GM03348 (cell line): ENCODE results near the gene NEB.

Source experiments
- DNase-seq: peaks from one replicate; pipeline ENCODE4 v3.0.0; 2012; ENCODE audit warnings: low spot score

NEB gene

DNA sequence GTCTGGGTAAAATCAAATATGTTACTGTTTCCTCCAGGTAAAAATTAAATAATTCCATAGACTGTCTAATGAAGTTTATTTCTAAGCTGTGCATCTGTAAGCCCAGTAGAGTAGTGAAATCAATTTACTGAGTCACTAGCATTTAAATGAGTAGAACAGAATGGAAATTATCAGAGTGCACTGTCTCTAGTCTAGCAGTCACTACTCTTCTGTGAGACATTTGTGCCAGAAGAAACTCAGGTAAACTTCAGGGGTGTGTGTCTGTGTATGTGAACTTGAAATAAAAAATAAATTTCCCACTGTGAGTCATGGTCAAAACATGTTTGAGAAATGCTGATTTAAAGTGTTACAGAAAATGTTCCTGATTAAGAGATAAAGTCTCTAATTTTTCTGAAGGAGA is 178.2 kb downstream of the NEB start:
- no peak for DNase-seq

DNA sequence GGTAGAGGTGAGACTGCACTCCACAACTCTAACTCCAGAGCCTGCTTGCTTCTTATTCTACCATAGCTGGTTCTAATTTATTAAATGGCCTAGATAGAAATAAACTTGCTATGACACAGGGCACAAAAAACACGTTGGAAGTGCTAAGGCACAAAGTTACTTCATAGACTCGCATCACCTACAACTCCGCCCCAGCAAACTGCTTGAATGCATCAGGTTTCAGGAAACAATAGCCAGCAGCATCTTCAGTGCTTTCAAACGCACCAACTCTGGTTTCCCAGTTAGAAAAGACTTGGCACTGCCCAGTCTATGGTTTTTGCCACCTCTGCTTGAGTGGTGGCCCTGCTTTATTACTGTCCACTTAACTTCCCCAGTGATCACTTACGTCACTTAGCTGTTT is 182.0 kb downstream of the NEB start:
- DNase-seq = no peak

DNA sequence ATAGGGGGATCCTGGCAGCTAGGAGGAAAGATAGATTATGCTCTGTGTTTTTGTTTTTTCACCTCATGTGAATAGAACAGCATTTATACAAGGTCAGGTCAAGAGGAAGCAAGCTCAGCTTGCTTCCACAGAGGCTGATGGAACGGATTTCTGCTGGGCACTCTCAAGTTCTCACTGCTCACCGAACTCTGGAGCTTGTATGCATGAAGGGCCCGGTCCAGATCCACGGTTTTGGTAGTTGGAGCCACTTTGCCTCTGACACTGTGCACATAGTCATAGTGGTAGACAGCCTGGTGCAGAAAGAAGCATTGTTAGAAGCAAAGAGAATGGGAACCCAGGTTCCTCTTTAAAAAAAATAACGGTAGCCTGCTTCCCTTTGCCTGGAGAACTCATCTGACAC is 182.7 kb downstream of the NEB start:
- no peak for DNase-seq

DNA sequence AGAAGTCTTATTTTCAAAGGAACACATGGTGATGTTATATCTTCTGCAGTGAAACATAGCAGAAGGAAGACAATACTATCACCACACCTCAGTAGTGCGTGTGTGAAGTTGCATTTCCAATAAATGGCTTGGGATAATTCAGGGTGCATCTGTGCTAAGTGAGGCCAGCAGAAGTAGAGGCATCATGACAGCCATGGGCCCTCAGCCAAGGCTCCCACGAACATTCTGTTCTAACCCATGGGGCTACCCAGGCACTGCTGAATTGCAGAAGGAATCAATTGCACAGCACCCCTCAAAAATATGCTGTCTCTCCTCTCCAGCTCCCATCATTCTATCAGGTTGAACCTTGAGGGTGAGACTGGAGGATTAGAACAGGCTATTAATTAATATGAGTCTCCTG is 185.1 kb downstream of the NEB start:
- DNase-seq = no peak

DNA sequence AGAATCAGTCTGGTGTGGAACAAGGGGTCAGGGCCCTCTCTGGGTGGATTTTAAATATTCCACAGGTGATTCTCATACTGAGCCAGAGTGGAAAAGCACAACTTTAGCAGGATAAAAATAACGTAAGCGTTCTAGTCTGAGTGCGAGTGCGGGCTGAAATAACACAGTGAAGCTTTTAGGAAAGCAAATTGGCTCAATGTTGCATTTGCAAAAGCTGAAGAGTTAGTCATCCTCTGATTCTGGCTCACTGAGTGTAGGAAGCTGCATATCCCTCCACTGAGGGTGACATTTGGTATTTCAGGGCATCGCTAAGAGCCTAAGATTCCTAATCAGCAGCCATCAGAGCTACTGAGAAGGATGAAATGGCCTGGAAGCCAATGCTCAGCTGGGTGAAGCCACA is 189.8 kb downstream of the NEB start:
- peak; percentile 20 for DNase-seq

DNA sequence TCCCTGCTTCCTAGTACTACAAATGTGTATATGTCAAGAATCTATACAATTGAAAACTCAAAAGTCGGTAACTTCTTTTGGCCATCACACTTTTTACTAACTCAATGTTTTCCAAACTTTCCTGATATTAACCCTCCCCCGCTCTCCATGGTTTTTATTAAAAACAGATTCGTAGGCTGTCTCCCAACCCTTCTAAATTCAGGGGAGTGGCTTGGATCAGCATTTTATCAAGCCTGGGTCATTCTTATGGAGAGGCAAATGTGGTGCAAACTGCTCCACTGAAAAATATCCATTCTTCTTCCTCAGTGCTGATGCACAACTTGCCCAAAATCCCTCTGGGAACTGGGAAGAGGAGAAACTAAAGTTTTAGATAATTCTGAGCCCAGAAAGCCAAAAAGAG is 190.4 kb downstream of the NEB start:
- DNase-seq = no peak

DNA sequence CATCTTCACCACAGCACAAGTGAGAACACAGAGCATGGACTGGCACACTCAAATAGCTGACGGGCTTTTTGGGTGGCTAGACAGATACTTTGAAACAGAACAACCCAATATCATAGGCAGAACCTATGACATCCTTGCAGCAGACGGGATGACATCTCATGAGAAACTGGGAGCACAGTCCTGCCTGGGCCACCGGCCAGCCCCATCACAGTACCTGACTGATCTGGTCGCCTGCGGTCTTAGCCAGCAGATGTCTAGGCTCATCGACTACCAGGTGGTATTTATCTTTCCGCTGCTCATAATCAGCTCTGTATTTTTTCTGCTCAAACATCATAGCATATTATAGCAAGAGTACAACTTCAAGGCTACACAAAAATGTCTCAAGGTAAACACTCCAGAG is 200.3 kb downstream of the NEB start:
- no peak for DNase-seq

DNA sequence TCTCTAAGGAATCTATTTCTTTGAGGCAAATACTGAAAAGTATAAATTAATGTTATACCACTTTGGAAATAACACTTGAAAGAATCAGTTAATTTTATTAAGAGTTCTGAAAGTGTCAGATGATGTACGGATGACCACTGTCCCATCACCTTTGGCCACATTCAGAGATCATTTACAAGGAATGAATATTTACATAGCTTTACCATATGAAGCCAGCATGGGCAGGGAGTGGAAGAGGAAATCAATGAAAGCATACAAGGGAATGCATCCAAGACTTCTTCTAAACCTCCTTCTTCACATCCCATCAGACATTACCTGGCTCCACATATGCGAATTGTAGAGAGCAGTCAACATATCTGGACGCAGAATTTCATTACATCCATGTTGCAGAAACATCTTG is 201.1 kb downstream of the NEB start:
- no peak for DNase-seq

DNA sequence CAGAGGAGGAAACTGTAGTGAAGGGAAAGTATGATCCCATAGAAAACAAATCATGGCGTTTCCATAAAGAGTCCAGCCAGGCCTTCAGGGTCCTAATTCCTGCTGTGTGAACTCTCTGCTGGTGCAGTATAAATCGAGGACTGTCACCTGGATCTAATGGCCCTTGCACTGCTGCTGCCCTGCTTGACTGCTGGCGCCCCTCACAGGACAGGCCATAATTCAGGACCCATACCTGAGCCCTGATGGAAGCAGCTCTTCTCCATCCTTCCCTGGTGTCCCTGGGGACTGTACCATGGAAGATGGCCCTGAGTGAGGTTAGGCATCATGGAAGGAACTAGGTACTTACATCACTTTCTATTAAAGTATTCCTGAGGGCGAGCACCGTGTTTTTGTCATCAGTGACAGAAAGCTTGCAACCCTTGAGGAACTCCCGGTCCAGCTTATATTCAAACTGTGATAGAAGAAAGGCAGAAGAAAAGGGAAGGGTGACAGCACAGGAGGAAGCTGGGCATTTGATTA is 207.6 kb downstream of the NEB start:
- no peak for DNase-seq

DNA sequence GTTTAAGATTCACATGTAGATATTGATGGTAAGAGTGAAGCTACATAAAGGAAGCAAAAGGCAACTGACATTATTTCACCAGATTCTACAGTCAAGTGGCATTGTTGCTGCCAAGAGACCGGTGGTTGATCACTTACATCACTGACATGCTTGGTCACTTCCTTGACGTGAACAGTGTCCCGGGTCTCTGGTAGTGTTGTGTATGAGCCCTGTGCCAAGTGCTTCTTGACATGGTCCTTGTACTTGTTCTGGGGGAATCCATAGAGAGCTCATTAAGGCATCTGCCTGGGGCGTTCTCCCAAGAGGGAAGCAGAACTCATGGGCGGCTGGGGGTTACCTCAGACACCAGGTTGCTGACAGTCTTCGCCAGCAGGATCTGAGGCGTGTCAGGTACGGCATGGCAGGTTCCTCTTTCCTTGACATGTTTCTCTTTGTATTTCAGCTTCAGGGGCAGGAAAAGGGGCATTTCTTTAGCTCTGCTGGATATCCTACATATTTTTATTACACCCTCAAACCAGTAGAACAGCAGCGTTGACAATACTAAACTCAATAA is 208.4 kb downstream of the NEB start:
- DNase-seq = no peak

DNA sequence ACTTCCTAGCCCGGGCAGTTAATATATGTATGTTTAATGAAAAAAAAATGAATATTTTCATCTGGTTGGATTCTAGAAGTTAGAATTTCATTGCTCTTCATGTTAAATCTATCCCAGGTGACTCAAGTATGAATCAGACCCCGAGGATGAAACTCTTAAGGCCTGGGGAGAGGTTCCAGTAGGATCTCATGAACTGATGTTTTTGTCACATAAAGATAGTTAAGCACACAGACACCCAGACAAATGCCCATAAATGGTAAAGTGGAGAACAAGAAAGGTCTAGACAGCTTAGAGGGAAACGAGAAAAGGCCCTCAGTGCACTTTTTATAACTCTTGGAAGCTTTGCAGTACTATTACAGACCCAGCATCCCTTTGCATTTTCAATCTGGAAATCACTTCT is 210.4 kb downstream of the NEB start:
- no peak for DNase-seq

DNA sequence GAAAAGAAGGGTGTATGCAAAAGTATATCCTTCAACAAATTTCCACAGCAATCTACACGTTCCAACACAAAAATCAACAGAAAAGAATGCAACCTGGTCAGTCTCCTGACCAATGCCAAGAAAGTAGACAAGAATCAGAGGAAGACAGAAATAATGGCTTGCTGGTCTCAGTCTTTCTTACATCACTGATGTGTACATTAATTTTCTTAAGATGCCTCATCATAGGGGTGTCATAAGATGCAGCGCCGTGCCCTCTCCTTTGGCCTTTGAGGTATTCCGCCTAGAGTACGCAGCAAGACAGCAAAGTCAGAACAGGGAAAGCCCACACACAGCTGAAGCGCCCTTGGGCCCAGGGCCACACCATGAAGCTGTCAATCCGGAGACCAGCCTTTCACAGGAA is 211.7 kb downstream of the NEB start:
- DNase-seq = no peak

DNA sequence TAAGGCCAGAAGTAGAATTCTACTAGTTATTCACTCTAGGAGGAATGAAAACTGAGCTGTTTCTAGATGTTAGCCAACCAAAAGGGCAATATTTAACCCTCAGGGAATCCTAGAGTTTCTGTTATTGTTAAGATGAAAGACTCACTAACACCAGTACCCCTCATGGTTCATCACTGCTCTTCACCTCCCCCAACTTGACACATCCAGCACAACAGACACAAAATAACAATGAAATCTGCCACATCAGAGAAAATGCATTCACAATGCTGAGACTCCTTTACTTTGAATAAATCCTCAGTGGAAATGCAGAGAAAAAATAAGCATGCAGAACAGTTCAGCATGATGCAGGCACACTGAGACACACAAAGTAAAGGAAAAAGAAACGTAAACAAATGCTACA is 213.3 kb downstream of the NEB start:
- DNase-seq = no peak

DNA sequence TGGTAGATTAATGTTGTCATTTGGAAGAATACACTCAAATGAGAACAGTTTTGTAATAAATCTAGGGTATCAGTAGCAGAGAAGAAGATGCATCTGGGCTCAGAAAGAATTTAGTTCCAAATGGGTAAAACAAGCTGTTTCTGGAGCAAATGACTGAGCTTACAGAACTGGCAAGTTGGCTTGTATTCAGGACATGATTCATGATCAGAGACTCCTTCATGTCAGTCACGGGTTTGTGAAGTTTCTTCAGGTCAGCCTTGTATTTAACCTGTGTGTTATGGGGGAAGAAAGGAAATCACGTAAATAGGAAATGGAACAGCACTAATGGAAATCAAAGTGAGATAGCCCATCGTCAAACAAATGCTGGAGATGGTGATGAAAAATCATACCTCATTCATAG is 215.5 kb downstream of the NEB start:
- no peak for DNase-seq

DNA sequence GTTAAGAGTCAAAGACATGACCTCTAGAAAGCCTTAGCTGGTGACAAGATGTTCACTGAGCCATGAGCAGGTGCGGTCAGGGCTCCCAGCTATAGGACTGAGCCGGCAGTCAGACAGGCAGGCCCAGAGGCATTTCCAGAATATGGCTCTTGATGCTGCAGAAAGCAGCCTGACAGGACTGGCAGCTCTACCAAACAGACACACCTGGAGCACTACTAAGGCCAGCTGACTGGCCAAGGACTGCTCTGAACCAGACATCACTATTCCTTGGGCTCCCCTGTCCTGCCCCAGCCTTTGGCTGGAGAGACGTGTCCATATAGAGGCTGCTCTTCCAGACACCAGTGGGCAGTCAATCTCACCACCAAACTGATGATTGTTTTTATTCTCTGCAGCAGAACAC is 225.8 kb downstream of the NEB start:
- no peak for DNase-seq

DNA sequence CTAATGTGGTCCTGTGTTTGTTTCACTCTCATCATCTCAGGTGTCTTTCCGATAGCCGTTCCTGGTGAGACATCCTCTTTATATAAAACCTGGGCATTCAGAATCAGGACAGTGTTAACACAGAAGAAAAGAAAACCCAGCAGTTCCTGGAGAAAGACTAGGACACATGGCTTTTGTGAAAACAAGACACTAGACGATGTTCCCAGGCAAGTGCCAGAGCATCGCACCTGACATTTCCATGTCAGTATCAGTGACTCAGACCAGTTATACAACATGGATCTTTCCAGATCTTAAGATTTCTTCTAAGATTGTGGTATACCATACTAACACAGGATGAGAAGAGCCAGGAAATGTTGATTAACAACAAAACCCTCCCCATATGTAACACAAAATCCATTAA is 228.1 kb downstream of the NEB start:
- no peak for DNase-seq

DNA sequence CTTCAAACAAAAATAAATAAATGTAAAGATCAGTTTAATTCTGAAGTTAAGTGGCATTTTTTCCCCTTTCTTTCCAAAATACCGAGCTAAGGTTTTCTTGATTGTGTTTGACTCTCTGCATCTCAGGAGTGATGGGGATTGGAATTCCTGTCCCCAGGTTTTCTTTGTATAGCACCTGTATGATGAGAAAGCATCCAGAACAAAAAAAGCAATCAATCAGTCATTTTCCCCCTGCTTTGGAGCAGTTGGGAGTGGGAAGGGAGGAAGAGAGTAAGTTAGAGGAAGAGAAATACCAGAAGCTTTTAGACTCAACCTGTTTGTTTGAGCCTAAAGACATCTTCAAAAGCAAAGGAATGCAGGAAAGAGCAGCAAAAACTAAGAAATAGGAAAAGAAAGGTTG is 236.1 kb downstream of the NEB start:
- no peak for DNase-seq

DNA sequence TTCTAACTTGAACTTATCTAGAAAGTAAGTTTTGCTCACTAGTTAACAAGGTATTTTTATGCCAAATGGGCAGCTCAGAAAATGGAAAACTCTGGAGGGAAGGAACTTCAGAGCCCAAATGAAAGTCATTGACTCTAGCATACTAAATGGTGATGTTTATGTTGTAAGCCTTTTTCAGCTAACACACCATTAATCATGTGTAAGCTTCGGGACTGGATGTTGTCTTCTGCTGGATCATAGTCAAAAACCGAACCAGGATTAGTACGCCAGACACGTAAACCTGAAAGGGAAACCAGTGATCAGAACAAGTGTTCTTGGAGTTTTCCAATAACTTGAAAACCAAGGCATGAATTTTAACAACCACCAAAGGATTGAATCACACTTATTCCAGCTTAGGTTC is 242.8 kb downstream of the NEB start:
- no peak for DNase-seq

DNA sequence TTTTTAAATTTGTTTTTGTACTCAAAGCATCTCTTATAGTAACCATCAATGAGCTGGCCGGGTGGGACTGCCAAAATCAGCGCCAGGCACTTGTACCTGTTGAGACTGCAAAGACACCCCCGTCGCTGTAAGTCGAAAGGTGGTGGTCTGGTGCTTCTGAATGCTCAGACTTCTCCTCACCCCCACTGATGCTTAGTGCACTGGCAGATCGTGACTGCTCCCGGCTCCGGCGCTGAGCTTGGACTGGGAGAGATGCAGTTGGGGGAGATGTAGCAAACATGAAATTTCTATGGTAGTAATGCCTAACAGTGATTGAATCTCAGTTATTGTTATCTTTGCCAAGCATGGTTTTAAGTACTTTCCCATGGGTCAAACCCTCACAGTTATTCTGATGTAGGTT is 244.0 kb downstream of the NEB start:
- no peak for DNase-seq

DNA sequence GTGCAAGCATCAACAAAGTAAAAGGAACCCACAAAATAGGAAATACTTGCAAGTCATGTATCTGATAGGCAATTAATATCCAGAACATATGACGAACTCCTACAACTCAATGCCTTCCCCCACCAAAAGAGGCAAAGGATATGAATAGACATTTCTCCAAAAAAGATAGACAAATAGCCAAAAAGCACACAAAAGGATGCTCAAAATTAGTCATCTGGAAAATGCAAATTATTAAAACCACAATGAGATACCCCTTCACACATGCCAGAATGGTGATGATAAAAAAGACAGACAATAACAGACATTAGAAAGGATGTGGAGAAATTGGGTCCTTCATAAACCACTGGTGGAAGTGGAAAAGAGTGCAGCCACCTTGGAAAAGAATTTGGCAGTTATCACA is 248.2 kb downstream of the NEB start:
- no peak for DNase-seq

DNA sequence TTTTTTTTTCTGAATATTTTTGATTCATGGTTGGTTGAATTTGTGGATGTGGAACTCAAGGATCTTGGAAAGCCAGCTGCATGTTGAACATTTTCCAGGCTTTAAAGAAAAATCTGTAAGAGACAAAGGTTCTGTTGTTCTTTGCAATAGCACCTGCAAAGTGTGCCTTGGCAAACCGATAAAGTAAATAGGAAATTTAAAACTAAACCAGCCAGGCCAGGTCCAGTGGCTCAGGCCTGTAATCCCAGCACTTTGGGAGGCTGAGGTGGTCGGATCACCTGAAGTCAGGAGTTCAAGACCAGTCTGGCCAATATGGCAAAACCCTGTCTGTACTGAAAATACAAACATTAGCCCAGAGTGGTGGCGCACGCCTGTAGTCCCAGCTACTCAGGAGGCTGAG is 250.2 kb downstream of the NEB start:
- no peak for DNase-seq

DNA sequence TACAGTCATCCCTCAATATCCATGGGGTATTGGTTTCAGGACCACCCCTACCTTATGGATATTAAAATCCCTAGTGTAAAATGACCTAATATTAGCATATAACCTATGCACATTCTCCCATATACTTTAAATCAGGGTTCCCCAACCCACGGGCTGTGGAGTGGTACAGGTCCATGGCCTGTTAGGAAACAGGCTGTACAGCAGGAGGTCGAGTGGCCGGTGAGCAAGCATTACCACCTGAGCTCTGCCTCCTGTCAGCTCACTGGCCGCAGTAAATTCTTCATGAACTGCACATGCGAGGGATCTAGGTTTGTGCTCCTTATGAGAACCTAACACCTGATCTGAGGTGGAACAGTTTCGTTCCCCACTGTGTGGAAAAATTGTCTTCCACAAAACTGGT is 250.7 kb downstream of the NEB start:
- no peak for DNase-seq

DNA sequence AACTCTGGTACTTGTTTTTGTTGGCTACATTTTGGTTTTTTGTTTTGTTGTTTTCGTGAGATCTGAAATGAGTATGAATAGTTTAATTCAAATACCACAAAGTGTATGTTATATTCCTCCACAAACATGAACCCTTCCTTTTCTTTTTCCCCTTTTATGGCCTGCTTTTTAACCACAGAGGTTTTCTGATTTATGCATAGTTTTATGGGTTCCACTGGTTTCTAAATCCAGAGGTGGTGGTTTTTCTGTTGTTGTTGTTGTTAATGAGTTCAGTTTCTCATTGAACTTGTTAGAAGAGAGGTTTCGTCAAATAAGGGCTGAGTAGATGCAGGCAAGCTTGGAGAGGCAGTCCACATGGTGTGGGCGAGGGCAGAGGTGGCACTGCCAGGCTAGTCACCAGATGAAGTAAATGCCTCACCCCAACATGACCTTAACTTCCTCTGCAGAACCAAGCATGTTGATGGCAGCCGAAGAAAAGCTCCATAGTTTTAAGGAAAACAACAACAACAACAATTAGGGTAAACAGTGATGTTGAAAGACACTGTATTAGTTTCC is 252.0 kb downstream of the NEB start:
- no peak for DNase-seq

DNA sequence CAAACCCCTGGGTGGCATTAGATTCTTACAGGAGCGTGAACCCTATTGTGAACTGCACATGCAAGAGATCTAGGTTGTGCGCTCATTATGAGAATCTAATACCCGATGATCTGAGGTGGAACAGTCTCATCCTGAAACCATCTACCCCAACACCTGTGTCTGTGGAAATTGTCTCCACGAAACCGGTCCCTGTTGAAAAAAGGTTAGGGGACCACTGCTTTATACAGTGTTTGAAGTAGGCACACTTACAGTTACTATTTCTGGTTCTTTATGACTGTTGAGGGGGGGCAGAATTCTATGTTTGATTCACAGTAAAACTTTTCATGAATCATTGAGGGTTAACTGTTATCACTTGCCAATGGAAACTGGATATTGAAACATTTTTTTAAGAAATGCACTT is 252.5 kb downstream of the NEB start:
- DNase-seq = no peak

DNA sequence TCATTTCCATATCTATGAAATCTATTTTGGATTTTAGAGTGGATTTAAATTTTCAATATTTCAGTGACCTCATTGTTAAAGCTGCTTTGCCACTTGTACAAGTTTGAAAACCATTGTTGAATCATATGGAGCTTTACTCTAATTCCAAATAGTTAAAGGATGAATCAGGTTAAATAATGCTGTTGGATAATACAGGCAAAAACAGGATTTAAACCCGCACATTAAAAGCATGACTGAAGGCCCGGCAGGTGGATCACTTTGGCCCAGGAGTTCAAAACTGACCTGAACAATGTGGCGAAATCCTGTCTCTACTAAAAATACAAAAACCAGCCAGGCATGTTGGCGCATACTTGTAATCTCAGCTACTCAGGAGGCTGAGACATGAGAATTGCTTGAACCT is 256.3 kb downstream of the NEB start:
- DNase-seq = no peak
